Suprapubic skin (tissue), 4 donors: ENCODE results near the gene TCF7L2. TPM values are rescaled to one million over a fixed set of nuclear protein-coding genes. Genes with fewer than 3 reads are reported as not detected.

ENCODE experiments used
- DNase-seq, 2 donors: peaks; one replicate each; pipeline ENCODE4 v3.0.0-alpha.2; 2019; ENCODE audit warnings: low spot score in 2 of 2
- H3K27ac ChIP-seq: fragments of 200-600 bp; sonication (generic); one replicate; pipeline ENCODE4 v1.5.1; 2019
- H3K27me3 ChIP-seq: fragments of 200-600 bp; sonication (generic); one replicate; pipeline ENCODE4 v1.5.1; 2019
- H3K36me3 ChIP-seq: fragments of 200-600 bp; sonication (generic); one replicate; pipeline ENCODE4 v1.5.1; 2019
- H3K4me1 ChIP-seq: fragments of 200-600 bp; sonication (generic); one replicate; pipeline ENCODE4 v1.5.1; 2019
- H3K4me3 ChIP-seq: fragments of 200-600 bp; sonication (generic); one replicate; pipeline ENCODE4 v1.5.1; 2019; ENCODE audit warnings: mild to moderate bottlenecking
- H3K9me3 ChIP-seq: fragments of 200-600 bp; sonication (generic); one replicate; pipeline ENCODE4 v1.5.1; 2019
- EP300 ChIP-seq: sonication (generic); formaldehyde crosslinking; IDR thresholded peaks from one replicate; pipeline ENCODE4 v1.6.1; 2017; ENCODE audit warnings: antibody characterized with exemption
- POLR2A ChIP-seq, 2 donors: fragments of 450-650 bp; IDR thresholded peaks; one replicate each; pipeline ENCODE4 v1.6.1; 2017; ENCODE audit warnings: antibody characterized with exemption in 2 of 2, mild to moderate bottlenecking in 2 of 2, moderate library complexity in 2 of 2
- POLR2AphosphoS5 ChIP-seq, 3 donors: sonication (generic); formaldehyde crosslinking; IDR thresholded peaks; one replicate each; pipeline ENCODE4 v1.6.1; 2017; ENCODE audit warnings: antibody characterized with exemption in 3 of 3
- WGBS: methylation state at CpG from one replicate; pipeline ENCODE4 v1.1.5; 2018; 5-methylcytosine and 5-hydroxymethylcytosine counted together
- total RNA-seq, 4 donors: library from RNA; depleted of rRNA; stranded (reverse); fragments of >200 nt; gene quantifications; one replicate each; pipeline ENCODE4 v1.1.0, GENCODE V29; 2016
- TF ChIP-seq, protein P1 (sequence below), 2 donors: fragments of 200-600 bp in 1 of 2; fragments of 450-650 bp in 1 of 2; sonication (generic) in 1 of 2; IDR thresholded peaks; one replicate each; pipeline ENCODE4 v1.5.1; 2016 to 2019; ENCODE audit warnings: antibody characterized with exemption in 2 of 2, mild to moderate bottlenecking in 1 of 2, moderate library complexity in 1 of 2

TCF7L2 gene
- total RNA-seq, 4 donors from 2014 or later = 9.9 to 23.3 (median 15.2) TPM

DNA sequence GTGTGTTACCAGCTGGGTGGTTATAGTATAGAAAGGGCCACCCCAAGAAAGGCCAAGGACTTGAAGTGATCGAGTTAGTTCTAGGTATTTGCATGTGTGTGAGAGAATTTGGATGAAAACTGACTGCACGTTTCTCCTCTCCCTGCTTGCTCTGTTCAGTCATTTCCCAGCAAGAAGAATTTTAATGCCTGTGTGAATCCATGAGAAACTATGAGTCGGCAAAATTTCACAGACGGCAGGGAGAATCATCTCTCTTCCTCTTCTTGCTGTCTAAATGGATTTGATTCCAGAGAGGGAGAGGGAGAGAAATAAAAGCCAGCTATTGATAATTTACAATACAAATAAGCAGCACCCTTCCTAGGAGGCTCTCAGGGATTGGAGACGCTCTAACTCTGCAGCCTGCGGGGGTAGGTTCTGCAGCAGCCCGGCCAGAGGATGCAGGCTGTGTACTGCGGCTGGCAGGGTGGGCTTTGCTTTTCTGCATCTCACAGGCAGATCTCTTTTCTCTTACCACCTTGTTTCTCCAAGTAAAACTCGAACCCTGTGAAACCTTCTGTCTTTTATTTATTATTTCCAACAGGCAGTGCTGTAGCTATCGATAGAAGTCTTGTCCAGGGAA is 183.6 kb downstream of the TCF7L2 start:
- Histone ChIP-seq H3K27ac (no peak overlapping the region), H3K9me3 (no peaks in the 10 kb centered on the region), H3K4me1 (peaks cover 6% of the 10 kb centered on the region), H3K27me3 (no peaks in the 10 kb centered on the region), H3K4me3 (peak overlapping the region; percentile 21), H3K36me3 (no peaks in the 10 kb centered on the region)
- 56% methylated on average over 10 of the region's 10 CpGs for WGBS
- TF ChIP-seq POLR2A (IDR thresholded peaks at IDR 0.05) (no peak), POLR2AphosphoS5 (IDR thresholded peaks at IDR 0.05) (no peak), EP300 (no peak)
- TF ChIP-seq, protein P1, sequence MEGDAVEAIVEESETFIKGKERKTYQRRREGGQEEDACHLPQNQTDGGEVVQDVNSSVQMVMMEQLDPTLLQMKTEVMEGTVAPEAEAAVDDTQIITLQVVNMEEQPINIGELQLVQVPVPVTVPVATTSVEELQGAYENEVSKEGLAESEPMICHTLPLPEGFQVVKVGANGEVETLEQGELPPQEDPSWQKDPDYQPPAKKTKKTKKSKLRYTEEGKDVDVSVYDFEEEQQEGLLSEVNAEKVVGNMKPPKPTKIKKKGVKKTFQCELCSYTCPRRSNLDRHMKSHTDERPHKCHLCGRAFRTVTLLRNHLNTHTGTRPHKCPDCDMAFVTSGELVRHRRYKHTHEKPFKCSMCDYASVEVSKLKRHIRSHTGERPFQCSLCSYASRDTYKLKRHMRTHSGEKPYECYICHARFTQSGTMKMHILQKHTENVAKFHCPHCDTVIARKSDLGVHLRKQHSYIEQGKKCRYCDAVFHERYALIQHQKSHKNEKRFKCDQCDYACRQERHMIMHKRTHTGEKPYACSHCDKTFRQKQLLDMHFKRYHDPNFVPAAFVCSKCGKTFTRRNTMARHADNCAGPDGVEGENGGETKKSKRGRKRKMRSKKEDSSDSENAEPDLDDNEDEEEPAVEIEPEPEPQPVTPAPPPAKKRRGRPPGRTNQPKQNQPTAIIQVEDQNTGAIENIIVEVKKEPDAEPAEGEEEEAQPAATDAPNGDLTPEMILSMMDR (IDR thresholded peaks at IDR 0.05) = no peak
- no peak for DNase-seq

DNA sequence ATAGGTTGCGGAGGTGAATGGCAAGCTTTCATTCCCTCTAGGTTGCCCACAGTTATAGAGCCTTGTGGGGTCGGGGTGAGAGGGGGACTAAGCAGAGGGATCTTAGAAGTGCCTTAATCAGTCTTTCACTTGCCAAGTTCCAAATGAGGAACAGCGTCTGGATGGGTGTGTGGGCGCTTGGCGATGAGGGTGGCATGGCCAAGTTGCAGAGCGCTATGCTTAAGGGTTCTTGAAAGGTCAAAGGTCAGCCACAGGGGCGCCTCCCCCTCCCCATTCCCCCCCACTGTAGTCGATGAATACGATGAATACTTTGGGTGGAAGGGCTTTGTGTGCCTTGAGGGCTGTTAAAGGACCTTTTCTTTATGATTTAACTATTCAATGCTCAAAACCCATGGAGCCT is 185.0 kb downstream of the TCF7L2 start:
- Histone ChIP-seq H3K27ac (no peak overlapping the region), H3K4me1 (peaks cover 9% of the 10 kb centered on the region), H3K27me3 (no peaks in the 10 kb centered on the region), H3K9me3 (no peaks in the 10 kb centered on the region), H3K36me3 (no peaks in the 10 kb centered on the region), H3K4me3 (no peak overlapping the region)
- 78% methylated on average over 9 of the region's 9 CpGs for WGBS
- no peak for DNase-seq
- TF ChIP-seq POLR2AphosphoS5 (IDR thresholded peaks at IDR 0.05) = no peak
- TF ChIP-seq, protein P1 (IDR thresholded peaks at IDR 0.05) = no peak
- no peak for TF ChIP-seq POLR2A (IDR thresholded peaks at IDR 0.05)
- TF ChIP-seq EP300 = no peak

DNA sequence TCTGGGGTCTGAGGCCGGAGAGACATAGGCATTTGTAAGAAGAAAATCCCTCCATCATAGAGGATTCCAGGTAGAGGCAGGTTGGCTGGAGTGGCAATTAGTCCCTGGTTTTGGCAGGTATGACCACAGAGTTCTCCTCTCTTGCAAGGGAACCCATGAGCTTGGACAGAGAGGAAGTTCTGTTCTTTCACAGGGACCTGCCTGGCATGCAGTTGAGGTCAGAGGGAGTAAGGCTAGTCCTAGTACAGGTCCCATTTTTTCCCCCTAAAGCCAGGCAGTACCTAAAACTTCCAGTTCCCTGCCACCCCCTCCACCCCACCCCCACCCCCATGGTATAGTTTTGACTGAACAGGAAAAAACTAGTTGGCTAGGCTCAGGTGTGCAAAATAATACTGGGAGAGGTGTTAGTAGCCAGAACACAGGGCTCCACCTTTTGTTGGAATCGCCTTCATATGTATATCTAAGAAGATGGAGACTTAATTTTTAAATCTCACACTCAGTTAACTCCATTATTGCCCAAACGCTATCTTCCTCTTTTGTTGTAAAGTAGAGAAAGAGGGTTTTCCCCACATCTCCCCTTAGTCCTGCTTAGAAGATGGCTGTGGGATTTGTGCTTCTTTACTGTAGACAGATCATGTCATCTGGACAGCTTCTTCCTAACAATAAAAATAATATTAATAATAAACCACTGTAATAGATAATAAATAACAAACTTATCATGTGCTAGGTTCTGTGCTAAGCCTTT is 188.1 kb downstream of the TCF7L2 start:
- 89% methylated on average over 3 of the region's 3 CpGs for WGBS
- no peak for DNase-seq
- H3K4me3 ChIP-seq = no peak overlapping the region
- H3K4me1 ChIP-seq = peaks cover 6% of the 10 kb centered on the region
- no peaks in the 10 kb centered on the region for H3K27me3 ChIP-seq
- peaks cover 23% of the 10 kb centered on the region for H3K36me3 ChIP-seq
- no peaks in the 10 kb centered on the region for H3K9me3 ChIP-seq
- H3K27ac ChIP-seq = no peak overlapping the region
- TF ChIP-seq POLR2AphosphoS5 (IDR thresholded peaks at IDR 0.05) = no peak
- no peak for TF ChIP-seq POLR2A (IDR thresholded peaks at IDR 0.05)
- no peak for TF ChIP-seq EP300
- TF ChIP-seq, protein P1 (IDR thresholded peaks at IDR 0.05) = no peak

DNA sequence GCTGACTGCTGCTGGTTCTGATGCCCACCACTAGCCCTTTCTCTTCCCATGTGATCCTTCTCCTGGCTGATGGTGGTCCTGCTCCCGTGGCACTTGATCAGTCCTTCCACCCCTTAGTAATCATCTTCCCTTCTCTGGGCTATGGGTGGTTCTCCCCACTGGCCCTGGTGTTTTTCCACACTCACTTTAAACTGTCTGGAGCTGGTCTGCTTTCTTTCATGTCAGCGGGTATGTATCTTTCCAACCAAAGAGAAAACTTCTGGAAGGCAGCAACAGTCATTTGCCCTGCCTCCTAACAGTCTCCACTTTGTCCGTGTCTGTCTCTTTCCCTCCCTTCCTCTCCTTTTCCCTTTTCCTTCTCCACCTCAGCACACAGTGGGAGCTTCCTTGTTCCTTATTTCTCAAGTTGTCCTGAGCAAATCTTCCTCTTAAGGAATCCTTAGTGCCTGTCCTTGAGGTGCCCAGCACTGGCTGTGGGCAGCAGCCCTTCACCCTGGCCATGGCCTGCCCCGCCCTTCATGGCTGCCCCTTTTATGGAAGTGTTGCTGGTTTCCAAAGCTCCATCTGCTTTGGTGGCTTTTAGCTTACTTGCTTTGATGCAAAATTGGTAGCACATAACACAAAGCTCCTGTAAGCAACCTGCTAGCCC is 189.0 kb downstream of the TCF7L2 start:
- Histone ChIP-seq H3K4me1 (peaks cover 3% of the 10 kb centered on the region), H3K9me3 (no peaks in the 10 kb centered on the region)

More for the DNA sequence above, 189.0 kb downstream of the TCF7L2 start:
- Histone ChIP-seq H3K4me3 (no peak overlapping the region), H3K27ac (no peak overlapping the region), H3K27me3 (no peaks in the 10 kb centered on the region), H3K36me3 (peaks cover 32% of the 10 kb centered on the region)
- no peak for DNase-seq
- TF ChIP-seq POLR2AphosphoS5 (IDR thresholded peaks at IDR 0.05) (no peak), EP300 (no peak), POLR2A (IDR thresholded peaks at IDR 0.05) (no peak)
- TF ChIP-seq, protein P1 (IDR thresholded peaks at IDR 0.05) = no peak
- 86% methylated on average over 4 of the region's 4 CpGs for WGBS
